ENCODE measurements around the gene WNT2B.

The WNT2B gene

DNA sequence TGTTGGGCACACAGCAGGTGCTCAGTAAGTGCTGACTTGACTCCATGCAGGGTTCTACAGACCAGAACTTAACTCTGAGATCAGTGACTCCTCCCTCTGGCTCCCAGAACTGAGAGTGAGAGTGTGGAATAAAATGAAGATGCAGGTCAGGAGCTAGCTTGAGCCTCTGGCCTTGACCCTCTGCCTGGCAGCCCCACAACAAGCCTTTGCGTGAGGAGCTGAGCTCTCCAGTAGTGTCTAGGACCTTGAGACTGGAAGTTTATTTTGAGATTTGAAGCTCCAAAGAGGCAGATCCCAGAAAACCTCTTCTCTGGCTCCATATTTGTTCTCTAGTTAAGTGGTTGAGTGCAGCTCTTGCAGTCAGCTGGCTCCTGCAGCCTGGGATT, 3.4 kb upstream of the WNT2B start:
- DNase-seq: no peak

DNA sequence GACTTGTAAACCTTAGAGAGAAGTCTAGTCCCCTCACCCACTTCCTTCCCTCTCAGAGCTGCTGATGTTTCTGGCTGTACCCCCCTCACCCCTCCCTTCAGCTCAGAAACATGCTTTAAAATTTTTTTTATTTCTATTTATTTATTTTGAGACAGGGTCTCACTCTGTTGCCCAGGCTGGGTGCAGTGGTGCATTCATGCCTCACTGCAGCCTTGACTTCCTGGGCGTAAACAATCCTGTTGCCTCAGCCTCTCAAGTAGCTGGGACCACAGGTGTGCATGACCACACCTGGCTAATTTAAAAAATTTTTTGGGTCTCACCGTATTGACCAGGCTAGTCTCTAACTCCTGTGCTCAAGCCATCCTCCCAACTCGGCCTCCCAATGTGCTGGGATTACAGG, 2.9 kb upstream of the WNT2B start:
- no peak for DNase-seq

DNA sequence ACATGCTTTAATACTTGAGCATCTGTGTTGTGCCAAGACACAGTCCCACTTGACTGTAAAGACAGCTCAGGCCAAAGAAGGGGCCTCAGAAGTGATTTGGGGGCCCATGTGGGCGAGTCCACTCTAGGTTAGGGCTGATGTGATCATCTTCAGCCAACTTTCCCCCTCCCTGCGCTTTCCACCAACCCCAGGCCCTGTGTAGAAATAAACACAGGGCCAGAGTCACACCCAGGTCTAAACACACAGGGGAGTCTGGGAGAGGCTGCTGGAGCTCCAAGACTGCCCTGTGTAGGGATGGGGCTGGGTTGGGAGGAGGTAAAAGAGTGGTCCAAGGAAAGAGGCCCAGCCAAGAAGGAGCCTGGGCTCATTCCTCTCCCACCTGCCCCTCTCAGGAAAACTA, 2.5 kb upstream of the WNT2B start:
- DNase-seq: no peak

DNA sequence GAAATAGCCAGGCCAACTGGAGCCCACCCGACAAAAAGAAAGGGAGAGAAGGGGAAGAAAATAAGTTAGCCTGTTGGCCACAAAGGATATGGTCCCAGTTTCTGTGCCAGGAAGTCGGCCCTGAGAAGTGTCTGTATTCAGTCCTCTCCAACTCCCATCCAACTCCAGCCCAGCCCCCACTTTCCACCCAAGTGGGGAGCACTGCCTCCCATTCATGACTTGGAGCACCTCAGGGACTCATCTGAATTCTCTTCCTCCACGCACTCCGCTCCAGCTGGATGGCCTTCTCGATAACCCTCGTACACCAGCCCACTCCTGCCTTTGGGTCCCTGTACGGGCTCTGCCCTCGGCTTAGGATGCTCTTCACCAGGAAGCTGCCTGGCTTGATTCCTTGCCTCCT, 2.0 kb upstream of the WNT2B start:
- DNase-seq: no peak

DNA sequence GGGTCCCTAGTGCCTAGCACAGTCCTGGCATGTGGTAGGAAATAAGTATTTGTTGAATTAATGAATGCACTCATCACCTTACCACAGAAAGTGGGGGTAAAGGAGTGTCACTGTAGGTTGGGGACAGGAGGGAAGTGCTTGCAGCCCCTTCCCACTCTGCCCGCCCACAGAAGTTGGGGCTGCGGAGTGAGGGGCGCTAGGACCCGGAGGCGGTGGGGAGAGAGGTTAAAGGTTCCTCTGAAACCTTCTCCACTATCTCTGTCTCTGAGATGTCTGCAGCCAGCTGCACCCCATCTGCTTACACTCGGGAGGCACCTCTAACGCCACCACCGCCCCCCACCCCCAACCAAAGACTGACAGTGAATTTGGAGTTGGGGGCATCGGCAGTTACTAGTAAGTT, 1.4 kb upstream of the WNT2B start:
- DNase-seq: no peak

DNA sequence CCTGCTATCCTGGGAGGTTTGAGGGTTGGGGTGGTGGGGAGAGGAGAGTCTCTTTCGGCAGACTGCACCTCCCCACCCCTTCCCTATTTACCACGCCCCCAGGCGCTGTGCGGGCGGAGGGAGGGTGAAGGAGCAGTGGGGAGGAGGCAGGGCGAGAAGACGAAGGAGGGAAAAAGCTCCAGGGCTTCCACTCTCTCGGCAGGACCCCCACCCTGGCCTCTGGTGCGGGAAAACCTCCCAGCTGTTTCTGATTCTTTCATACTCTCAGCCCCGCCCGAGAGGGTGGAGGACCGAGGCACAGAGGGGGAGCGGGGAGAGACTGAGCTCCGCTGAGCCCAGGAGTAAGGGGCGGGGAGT, 866 bp upstream of the WNT2B start:
- no peak for DNase-seq

DNA sequence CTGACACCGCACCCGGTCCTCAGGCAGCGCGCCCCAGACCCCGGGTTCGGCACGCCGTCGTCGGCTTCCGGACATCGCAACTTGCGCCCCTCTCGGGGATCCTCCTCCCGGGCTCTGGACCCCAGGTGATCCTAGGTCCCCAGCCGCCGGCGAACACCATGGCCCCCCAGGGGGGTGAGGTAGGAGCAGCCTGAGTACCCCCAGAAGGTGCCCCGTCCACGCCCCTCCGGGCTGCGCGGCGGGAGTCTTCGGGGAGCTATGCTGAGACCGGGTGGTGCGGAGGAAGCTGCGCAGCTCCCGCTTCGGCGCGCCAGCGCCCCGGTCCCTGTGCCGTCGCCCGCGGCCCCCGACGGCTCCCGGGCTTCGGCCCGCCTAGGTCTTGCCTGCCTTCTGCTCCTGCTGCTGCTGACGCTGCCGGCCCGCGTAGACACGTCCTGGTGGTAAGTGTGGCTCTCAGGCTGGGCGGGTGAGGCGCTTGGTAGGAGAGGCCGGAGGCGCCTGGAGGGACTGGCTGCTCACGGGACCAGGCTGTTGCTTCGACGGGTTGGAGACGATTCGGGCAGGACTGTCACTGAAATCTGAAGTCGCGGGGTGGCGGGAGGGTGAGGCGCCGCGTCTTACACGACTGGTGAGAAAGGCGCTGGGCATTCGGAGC, 367 bp downstream of the WNT2B start:
- no peak for DNase-seq

DNA sequence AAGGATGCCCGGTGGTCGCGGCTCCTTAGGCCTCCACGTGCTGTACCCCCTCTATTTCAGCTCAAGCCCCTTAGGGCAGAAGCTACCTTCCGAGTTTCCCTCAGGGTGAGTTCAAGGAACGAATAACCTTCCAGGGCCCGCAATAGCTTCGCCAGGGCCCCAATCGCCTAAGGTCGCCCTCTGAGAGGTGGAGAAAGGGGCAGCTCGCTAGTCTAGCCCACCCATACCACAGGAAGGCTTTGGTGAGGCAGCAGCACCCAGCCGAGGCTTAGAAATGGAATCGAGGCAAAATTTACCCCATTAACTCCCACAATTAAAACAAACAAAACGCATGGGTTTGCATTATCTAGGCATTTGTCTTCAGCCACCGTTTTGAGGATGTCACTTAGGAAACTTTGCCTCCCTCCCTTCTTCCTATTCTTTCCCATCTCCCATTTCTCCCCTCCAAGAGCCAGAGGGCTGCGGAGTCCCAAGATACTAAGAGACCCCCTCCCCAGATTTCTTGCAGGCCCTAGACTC, 954 bp downstream of the WNT2B start:
- no peak for DNase-seq

DNA sequence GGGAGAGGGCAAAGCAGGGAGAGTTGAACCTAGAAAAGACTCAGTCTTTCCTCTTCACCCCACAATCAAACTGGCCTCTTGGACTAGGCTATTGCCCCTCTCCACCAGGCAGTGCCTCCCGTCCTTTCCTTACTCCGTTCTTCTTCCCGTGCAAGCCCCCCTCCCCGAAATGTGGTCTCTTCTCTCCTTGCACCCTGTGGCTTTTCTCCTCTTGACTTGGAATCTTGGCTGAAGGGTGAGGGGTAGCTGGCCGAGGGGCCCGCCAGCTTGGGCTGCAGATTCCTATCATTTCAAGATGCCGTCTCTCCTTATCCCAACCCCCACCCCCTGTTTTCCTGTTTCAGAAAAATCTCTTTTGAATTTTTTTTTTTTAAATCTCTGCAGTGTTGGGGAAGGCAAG, 1.6 kb downstream of the WNT2B start:
- DNase-seq: no peak

DNA sequence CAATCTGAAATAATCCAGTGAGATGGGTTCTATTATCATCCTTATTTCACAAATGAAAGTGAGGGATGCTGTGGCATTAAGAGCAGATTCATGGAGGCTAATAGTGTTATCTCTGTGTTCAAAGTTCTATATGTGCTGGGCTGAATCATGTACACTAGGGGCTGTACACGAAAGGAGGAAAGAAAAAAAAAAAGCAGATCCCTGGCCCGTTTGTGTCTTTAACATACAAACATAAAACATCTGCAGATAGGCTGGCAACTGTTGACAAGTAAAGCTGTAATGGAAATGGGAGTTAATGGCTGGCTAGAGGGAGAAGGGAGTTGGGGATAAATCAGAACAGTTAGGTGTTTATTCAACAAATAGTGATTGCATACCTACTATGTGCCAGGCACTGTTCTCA, 3.1 kb downstream of the WNT2B start:
- no peak for DNase-seq

DNA sequence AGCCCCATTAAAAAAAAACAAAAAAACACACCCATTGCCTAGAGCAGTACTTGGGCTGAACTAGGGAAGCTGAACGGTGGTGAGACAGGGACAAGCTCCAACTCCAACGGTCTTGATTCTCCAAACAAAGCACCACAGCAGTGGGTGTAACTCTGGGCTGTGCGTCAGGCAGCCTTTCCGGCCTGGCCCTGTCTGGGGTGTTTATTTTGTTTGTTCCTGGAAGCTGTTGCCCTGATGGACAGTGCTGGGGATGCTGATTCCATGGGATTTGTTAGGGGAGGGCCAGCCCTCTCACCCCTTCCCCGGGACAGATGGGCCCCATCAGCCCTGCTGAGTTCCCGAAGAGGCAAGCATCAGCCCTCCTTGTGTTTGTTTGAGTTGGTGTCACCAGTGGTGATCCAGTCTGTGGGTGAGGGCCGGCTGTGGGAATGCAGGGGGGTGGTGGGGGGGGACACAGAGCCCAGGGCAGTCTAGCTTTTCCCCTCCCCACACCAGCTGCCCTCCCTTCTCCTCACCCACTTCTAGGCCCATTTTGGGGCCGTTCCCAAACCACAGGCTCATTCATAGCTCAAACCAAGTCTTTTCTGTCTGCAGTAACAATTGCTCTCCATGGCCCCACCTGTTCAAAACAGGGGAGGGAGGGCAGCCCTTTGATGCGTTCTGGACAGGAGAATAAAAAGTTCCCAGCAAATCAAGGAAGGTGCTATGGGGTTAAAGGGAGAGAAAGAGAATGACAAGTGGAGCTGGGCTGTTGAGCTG, 4.5 kb downstream of the WNT2B start:
- no peak for DNase-seq

DNA sequence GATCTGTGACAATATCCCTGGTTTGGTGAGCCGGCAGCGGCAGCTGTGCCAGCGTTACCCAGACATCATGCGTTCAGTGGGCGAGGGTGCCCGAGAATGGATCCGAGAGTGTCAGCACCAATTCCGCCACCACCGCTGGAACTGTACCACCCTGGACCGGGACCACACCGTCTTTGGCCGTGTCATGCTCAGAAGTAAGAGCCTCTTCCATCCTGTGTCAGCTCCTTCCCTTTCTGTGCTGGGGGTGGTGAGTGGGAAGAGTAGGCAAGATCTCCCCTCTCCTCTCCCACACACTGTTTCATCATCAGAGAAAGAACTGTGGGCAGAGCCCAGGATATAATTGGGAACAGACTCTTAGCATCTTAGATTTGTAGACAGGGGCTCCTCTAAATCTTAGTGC, 6.1 kb downstream of the WNT2B start:
- DNase-seq: no peak

DNA sequence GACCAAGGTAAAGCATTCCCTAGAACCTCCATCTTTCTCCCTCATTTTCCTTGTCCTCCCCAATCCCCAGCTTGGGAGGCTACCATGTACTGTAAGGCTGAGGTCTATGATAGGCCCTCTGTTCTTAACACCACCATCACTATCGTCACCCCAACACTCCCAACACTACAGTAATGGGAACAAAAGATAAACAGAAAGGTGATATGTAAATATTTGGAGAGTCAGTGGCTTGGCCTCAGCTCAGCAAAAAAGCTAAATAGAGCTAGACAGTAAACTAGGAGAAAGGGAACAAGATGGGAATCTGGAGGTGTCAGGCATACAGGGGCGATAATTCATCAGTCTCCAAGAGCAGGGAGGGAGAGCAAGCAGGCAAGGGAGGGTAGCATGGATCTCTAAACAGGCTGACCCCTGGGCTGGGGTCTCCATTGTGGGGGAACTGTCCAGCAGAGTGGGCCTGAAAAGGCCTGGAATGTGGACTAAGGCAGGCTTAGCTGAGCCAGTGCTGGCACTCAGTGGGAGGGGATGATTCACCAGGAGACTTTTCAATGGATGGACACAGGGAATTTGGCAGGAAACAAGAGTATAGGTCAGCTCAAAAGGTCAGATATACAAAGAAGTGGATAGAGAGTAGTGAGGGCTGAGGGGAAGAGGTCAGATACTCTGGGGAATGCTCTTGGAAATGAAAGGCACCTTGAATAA, 6.7 kb downstream of the WNT2B start:
- no peak for DNase-seq

DNA sequence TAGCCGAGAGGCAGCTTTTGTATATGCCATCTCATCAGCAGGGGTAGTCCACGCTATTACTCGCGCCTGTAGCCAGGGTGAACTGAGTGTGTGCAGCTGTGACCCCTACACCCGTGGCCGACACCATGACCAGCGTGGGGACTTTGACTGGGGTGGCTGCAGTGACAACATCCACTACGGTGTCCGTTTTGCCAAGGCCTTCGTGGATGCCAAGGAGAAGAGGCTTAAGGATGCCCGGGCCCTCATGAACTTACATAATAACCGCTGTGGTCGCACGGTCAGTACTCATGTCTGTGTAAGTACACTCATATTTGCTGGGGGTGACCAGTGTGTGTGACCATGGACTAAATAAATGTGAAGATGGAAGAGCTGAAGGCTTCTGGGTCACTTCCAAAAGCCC, 7.4 kb downstream of the WNT2B start:
- DNase-seq: no peak

DNA sequence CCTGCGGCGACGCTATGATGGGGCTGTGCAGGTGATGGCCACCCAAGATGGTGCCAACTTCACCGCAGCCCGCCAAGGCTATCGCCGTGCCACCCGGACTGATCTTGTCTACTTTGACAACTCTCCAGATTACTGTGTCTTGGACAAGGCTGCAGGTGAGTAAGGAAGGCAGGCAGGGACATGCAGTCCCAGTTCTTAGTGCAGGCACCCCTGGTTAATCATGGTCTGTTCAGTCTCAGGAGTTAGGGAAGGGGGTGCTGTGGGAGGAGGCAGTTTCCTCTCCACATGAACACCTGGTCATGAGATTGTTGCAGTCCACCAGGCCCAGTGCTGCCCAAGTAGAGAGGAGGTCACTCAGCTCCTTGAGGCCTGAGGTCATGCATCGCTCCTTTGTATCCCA, 8.5 kb downstream of the WNT2B start:
- no peak for DNase-seq

DNA sequence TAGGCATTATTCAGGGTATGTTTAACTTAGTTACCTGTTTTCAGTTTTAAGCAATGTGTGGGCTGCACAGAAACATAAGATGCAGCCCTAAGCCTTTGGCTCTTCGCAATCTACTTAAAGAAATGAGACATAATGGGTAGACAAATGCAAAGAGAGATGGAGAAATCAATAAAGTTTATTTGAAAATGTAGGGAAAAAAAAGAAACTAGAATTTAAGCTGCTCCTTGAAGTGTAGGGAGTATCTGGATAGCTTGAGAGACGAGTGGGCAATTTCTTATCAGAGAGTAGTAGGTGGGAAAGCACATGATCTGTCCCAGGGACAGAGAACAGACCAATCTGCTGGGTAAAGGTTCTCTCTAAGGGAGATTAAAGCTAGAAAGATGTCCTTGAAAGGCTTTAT, 8.9 kb downstream of the WNT2B start:
- DNase-seq: no peak

DNA sequence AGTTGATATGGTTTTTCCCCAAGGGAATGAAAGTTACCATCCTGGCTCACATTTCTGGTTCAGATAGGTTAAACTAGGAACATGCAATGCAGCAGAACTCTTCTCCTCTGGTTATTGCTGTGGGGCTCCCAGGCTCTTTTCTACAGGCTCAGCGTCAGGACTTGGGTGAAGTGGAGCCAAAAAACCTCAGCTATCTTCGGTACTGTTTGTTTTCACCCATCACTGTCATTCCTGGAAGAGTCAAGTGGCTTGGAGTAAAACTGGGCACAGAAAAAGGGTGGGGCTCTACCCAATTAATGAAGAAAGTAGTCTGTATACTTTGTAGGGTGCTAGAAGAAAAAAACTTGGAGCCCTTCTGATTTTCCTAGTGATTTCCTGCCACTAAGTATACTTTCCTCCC, 9.4 kb downstream of the WNT2B start:
- no peak for DNase-seq

DNA sequence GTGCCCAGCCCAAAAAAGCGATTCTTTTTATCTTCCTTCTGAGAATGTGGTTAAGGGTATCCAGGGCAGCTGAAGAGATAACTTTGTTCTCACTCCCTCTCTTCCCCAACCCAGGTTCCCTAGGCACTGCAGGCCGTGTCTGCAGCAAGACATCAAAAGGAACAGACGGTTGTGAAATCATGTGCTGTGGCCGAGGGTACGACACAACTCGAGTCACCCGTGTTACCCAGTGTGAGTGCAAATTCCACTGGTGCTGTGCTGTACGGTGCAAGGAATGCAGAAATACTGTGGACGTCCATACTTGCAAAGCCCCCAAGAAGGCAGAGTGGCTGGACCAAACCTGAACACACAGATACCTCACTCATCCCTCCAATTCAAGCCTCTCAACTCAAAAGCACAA, 11.4 kb downstream of the WNT2B start:
- no peak for DNase-seq

DNA sequence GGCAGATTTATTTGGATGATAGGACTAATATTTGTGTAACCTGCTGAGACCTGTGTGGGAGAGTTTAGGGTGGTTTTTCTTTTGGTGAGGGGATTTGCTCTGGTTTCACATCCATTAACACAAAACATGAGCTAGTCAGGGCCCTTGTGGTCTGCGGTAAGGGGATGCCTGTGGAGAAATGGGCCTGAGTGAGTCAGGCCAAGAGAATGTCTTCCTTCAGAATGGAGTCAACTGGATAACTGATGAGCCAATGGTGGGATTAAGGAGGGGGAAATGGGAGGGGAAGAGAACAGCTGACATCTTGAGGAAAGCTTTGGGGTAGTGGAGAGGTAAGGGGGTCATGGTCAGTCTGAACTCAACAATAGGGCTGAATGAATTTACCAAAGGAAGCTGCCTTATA, 13.9 kb downstream of the WNT2B start:
- no peak for DNase-seq

DNA sequence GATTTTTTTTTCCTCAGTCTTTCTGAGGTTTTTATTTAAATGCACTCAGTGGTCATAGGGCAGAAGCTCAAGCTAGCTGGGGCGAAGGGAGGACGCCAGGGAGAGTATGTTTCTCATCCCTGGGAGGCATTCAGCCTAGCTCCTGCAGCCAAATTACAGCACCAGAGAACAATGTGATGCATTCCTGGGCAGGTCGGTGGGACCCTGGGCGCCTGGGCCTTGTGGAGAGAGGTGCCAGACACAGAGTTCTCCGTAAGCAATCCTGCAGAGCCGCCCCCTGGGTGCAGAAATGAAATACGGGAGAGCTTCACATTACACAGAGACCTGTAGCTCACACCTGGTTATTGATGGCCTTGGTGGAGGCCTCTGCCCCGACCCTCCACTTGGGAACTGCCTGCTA, 15.5 kb downstream of the WNT2B start:
- DNase-seq: no peak

DNA sequence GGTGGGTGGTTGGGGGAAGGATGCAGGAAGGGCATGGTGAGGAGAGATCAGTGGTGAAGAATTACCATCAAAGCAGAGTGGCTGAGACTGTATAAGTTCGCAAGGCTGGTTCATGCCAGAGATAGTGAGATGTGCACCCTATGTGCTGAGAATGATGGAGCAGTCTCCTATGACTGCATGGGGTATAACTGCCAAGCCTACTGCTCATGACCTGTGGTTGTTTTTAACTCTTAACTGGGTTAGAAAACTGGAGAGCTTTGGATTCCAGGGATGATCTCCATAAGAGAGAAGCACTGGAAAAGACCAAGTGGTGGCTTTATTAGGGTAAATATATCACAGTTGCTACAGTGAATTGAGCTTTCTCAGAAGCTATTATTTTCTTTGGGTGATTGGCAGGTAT, 16.2 kb downstream of the WNT2B start:
- DNase-seq: no peak

DNA sequence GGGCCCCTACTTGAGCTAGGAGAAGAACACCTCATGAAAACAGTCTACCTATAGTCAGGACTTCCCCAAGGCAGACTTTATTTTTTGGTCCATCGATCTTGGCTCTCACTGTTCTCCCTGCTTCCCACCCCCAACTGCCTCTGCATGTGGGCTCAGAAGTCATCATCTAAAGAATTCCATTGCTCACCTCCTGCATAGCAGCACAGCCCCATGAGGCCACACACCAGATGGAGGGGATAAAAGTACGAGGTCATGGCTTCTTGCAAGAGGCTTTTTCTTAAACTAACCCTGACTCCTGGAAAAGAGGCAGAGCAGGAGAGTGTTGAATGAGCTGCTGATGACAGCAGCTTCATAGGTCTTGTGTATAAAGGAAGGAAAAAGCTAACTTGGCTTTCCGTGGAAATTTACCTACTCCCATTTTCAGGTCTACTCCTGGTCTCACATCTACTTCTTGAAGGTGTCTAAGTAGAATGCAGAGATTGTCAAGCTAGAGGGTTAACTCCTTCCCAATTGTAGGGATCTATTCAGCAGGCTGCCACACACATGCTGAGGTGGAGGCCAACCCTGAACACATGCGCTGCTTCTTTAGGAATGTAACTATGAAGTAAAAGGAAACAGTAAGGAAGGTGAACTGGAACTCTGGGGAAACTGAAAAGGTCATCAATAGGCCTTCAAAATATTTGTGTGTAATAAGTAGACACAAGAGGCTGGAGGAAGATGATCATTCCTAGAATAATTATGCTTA, 18.7 kb downstream of the WNT2B start:
- DNase-seq: no peak

DNA sequence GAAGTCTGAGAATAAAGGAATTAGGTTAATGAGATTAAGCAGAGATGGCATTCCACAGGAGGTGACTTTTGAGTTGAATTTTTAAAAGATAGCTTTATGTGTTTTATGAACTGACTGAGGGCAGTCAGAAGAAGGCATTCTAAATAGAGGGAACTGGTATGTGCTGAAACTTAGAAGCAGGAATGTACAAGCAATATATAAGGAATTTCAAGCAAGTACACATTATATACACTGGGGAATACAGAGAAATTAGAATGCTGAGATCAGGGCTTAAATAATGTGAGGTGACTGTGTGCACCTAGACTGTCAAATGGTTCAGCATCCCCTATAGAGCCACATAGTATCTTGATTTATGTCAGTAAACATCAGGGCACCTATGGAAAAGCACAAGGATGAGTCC, 19.3 kb downstream of the WNT2B start:
- no peak for DNase-seq

DNA sequence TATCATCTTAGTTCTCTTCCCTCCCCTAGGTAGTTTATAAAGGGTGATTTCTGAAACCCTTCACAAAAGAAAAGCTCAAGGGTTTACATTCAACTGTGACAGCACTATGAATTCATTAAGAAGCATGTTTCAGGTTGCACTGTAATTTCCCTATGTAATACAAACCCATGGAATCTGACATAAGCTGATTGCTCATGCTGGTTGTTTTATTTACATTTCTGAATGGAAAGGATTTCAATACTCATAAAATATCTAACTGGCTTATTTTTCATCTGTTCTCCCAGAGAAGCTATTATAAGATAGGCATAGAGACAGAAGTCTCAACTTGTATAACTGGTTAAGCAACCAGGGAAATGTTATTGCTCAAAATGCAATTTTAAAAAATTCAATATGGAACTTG, 20.5 kb downstream of the WNT2B start:
- DNase-seq: no peak
